Mononuclear cell (primary cell): ENCODE data around the gene DYDC2. TPM values are rescaled to one million over a fixed set of nuclear protein-coding genes. Genes with fewer than 3 reads are reported as not detected.
"Not testable (repeated sequence)": the region's sequence is repeated elsewhere in the genome, so short reads cannot be mapped to it uniquely, and the experiment has no call there.

Experiments used
- H3K27me3 ChIP-seq: 2 replicates; pipeline ENCODE4 v1.6.0; 2011; ENCODE audit warnings: low read length, control low read depth; ENCODE audit not compliant: insufficient read depth
- H3K4me1 ChIP-seq: 2 replicates; pipeline ENCODE4 v1.5.1; 2011; ENCODE audit warnings: mild to moderate bottlenecking, low read length, control low read depth; ENCODE audit not compliant: insufficient read depth
- H3K4me3 ChIP-seq: 2 replicates; pipeline ENCODE4 v1.5.1; 2011; ENCODE audit warnings: mild to moderate bottlenecking, low read length, moderate library complexity
- H3K9me3 ChIP-seq: 2 replicates; pipeline ENCODE4 v1.5.1; 2011; ENCODE audit warnings: low read depth, mild to moderate bottlenecking, control low read depth, low read length
- total RNA-seq: library from RNA; depleted of rRNA; stranded (reverse); fragments of >200 nt; gene quantifications from one replicate; pipeline ENCODE4 v1.2.3, GENCODE V29; 2012

Gene DYDC2
- total RNA-seq, 1 donor = not detected

DNA sequence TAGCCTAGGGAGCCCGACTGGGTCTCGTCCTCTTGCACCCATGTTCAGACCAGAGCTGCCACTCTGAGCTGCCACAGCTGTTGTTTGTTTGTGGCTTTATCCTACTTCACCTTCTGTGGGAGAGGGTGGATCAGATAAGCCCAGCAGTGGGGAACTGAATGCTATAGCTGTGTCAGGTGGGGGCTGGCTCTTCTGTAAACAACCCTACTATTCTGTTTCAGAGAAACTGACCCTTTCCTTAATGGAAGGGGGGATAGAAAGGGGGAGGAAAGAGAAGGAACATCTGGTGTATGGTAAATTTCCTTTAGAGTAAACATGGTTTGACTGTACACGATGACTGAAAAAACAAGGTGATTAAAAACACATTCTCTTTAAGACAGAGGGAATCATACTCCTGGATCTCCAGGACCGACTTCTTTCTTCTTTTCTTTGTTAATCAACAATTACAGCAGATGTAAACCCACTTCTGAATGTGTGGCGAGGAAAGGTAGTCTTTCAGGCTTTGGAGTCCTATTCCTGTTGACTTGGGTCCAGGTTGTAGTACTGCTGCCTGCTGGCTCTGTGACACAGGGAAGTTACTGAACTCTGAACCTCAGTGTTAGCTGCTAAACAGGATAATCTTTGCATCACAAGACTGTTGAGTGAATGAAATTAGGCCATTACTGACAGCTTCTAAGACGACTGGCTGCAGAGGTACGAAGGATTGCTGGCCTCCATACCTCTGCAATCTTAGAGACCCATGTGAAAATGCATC lies 57.7 kb downstream of the DYDC2 start:
- Histone ChIP-seq H3K4me3 (no peak overlapping the region), H3K27me3 (no peaks in the 10 kb centered on the region), H3K4me1 (peaks cover 8% of the 10 kb centered on the region), H3K9me3 (no peaks in the 10 kb centered on the region)

- no peaks in the 10 kb centered on the region for H3K9me3 ChIP-seq
- no peaks in the 10 kb centered on the region for H3K27me3 ChIP-seq
- no peak overlapping the region for H3K4me3 ChIP-seq
- H3K4me1 ChIP-seq = peaks cover 7% of the 10 kb centered on the region
Observed at GRCh38 chr10:80415734-80416478, 59.3 kb downstream of the DYDC2 start.

GRCh38 chr10:80416479-80417098 lies 60.0 kb downstream of the DYDC2 start:
- H3K9me3 ChIP-seq = no peaks in the 10 kb centered on the region
- no peak overlapping the region for H3K4me3 ChIP-seq
- H3K4me1 ChIP-seq = peaks cover 13% of the 10 kb centered on the region
- no peaks in the 10 kb centered on the region for H3K27me3 ChIP-seq

- not testable (repeated sequence) for H3K27me3 ChIP-seq, H3K4me3 ChIP-seq, H3K9me3 ChIP-seq
- peaks cover 20% of the 10 kb centered on the region for H3K4me1 ChIP-seq
Observed at GRCh38 chr10:80417256-80417655, 60.7 kb downstream of the DYDC2 start.

Other genes with a start within 250 kb of the DYDC2 start
- gene PLAC9, start 224.1 kb upstream of the DYDC2 start, total RNA-seq = not detected
- 61.6 TPM for gene ANXA11, start 151.2 kb upstream of the DYDC2 start, total RNA-seq
- gene MAT1A, start 67.1 kb upstream of the DYDC2 start, total RNA-seq = not detected
- not detected for gene DYDC1, start within 50 bp of the DYDC2 start, total RNA-seq
- 3.3 TPM for gene PRXL2A, start 51.8 kb downstream of the DYDC2 start, total RNA-seq
- 65.4 TPM for gene TSPAN14, start 97.5 kb downstream of the DYDC2 start, total RNA-seq
- gene SH2D4B, start 181.1 kb downstream of the DYDC2 start, total RNA-seq = 0.10 TPM